GM12878 (cell line): ENCODE data around the gene ELOA2. TPM values are rescaled to one million over a fixed set of nuclear protein-coding genes. Genes with fewer than 3 reads are reported as not detected.

Source experiments
- BRCA1 ChIP-seq: IDR thresholded peaks from 2 replicates; pipeline ENCODE4 v1.6.1; 2011; ENCODE audit warnings: low read depth, low read length, improper control_type of control experiment
- HDAC2 ChIP-seq: fragments of 200-600 bp; sonication (generic); IDR thresholded peaks from 2 replicates; pipeline ENCODE4 v1.6.1; 2017
- HDAC6 ChIP-seq: fragments of 200-600 bp; sonication (generic); IDR thresholded peaks from one replicate; pipeline ENCODE4 v1.8.0; 2017; ENCODE audit warnings: antibody characterized with exemption; ENCODE audit not compliant: unreplicated experiment
- NFYA ChIP-seq: IDR thresholded peaks from 2 replicates; pipeline ENCODE4 v1.6.1; 2011; ENCODE audit warnings: low read depth, mild to moderate bottlenecking, low read length, improper control_type of control experiment, borderline replicate concordance
- NR2C2 ChIP-seq: IDR thresholded peaks from 2 replicates; pipeline ENCODE4 v1.6.1; 2011; ENCODE audit warnings: borderline replicate concordance, low read depth; ENCODE audit not compliant: control insufficient read depth, insufficient read length
- PML ChIP-seq: IDR thresholded peaks from 2 replicates; pipeline ENCODE4 v1.6.1; 2012; ENCODE audit warnings: low read length, inconsistent platforms
- SIX5 ChIP-seq: IDR thresholded peaks from 2 replicates; pipeline ENCODE4 v1.6.1; 2011; ENCODE audit warnings: mild to moderate bottlenecking, low read depth, low read length, moderate library complexity; ENCODE audit not compliant: severe bottlenecking
- polyA plus RNA-seq, 11 experiments: library from polyadenylated mRNA; depleted of rRNA in 4 of 11; unstranded in 6 of 11; stranded (reverse) in 5 of 11; fragments of >200 nt; fragmentation: Nextera tagmentation in 4 of 11; fragmentation: Illumina TruSeq in 1 of 11; extraction: Ambion mirVana in 4 of 11; extraction: Trizol in 1 of 11; gene quantifications; 1 replicate in 1 of 11; 2 replicates in 10 of 11; pipeline versions ENCODE4 v1.2.1 to v1.2.3, GENCODE V29; 2011 to 2016; ENCODE audit warnings: inconsistent platforms in 2 of 11, missing spikeins in 2 of 11, low read depth in 1 of 11
- total RNA-seq, 4 experiments: library from RNA; depleted of rRNA in 3 of 4; stranded (reverse); fragments of >200 nt in 3 of 4; fragmentation: Illumina TruSeq in 1 of 4; extraction: Trizol in 1 of 4; gene quantifications; 2 replicates each; pipeline versions ENCODE4 v1.2.1 to v1.2.3, GENCODE V29; 2013 to 2021
- TF ChIP-seq, protein P1 (sequence below): fragments of 450-650 bp; IDR thresholded peaks from 2 replicates; pipeline ENCODE4 v1.6.1; 2017; ENCODE audit warnings: mild to moderate bottlenecking, moderate library complexity
- TF ChIP-seq, protein P2 (sequence below): fragments of 450-650 bp; IDR thresholded peaks from 2 replicates; pipeline ENCODE4 v1.6.1; 2017; ENCODE audit warnings: low read depth, mild to moderate bottlenecking, moderate library complexity

The ELOA2 gene
- total and polyA plus RNA-seq, 10 of the 15 experiments (the other 5 are each of a cell fraction or from before 2014, with no cell fraction given) = not detected

DNA sequence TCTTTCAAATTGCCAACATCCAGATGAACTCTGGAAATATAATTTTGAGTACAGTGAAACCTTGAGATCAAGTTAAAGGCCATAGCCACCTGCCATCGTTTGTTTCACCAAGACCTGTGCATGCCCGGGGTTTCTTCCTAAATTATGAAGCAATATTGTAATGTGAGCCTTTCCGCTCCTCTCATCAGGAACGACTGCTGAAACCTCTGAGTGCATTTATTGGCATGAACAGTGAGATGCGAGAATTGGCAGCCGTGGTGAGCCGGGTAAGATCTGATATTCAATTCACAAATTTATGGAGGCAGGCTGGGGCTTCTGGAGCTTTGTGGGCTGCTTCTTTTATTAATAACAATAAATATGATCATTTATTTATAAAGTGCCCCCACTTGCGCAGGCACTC lies 27.7 kb upstream of the ELOA2 start (continued):
- TF ChIP-seq, protein P1, sequence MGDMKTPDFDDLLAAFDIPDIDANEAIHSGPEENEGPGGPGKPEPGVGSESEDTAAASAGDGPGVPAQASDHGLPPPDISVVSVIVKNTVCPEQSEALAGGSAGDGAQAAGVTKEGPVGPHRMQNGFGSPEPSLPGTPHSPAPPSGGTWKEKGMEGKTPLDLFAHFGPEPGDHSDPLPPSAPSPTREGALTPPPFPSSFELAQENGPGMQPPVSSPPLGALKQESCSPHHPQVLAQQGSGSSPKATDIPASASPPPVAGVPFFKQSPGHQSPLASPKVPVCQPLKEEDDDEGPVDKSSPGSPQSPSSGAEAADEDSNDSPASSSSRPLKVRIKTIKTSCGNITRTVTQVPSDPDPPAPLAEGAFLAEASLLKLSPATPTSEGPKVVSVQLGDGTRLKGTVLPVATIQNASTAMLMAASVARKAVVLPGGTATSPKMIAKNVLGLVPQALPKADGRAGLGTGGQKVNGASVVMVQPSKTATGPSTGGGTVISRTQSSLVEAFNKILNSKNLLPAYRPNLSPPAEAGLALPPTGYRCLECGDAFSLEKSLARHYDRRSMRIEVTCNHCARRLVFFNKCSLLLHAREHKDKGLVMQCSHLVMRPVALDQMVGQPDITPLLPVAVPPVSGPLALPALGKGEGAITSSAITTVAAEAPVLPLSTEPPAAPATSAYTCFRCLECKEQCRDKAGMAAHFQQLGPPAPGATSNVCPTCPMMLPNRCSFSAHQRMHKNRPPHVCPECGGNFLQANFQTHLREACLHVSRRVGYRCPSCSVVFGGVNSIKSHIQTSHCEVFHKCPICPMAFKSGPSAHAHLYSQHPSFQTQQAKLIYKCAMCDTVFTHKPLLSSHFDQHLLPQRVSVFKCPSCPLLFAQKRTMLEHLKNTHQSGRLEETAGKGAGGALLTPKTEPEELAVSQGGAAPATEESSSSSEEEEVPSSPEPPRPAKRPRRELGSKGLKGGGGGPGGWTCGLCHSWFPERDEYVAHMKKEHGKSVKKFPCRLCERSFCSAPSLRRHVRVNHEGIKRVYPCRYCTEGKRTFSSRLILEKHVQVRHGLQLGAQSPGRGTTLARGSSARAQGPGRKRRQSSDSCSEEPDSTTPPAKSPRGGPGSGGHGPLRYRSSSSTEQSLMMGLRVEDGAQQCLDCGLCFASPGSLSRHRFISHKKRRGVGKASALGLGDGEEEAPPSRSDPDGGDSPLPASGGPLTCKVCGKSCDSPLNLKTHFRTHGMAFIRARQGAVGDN = no peak
- TF ChIP-seq PML (no peak), NR2C2 (no peak), NFYA (no peak), HDAC2 (no peak), SIX5 (no peak), HDAC6 (no peak), BRCA1 (no peak)
- TF ChIP-seq, protein P2, sequence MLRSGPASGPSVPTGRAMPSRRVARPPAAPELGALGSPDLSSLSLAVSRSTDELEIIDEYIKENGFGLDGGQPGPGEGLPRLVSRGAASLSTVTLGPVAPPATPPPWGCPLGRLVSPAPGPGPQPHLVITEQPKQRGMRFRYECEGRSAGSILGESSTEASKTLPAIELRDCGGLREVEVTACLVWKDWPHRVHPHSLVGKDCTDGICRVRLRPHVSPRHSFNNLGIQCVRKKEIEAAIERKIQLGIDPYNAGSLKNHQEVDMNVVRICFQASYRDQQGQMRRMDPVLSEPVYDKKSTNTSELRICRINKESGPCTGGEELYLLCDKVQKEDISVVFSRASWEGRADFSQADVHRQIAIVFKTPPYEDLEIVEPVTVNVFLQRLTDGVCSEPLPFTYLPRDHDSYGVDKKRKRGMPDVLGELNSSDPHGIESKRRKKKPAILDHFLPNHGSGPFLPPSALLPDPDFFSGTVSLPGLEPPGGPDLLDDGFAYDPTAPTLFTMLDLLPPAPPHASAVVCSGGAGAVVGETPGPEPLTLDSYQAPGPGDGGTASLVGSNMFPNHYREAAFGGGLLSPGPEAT = no peak
